Measurements from ENCODE around the gene KMT5C. TPM values are rescaled to one million over a fixed set of nuclear protein-coding genes. Genes with fewer than 3 reads are reported as not detected.
A peak's percentile ranks its signal among the peaks of the same experiment; 100 is the strongest.

KMT5C gene
- total and polyA plus RNA-seq, 10 of the 15 experiments (the other 5 are each of a cell fraction or from before 2014, with no cell fraction given): 0.20 to 15.8 (median 4.3) TPM; not detected in 1

DNA sequence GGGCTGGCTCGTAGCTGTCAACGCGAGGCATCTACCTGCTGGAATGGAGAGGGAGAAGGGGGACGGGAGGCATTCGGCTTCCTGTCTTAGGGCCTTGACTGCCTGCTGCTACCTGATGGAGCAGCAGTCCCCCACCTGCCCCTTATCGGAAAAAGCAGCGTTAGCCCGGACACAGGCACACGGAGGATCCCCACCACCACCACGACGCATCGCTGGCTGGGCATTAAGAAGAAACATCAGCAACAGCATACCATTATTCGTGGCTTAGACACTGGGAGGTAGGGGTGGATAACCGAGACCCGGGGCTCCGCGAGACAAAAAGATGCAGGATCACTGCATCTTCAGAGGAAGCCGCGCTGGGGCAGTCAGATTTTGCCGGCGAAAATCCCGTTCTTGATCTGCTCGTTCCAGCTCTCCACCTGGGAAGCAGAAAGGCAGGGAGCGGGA is 13.7 kb downstream of the KMT5C start:
- Histone ChIP-seq H3K4me1 (ENCODE audit: control insufficient read depth, insufficient read depth, low read length) (no peaks in the 10 kb centered on the region; the same call in 1 of the 2 replicates), H3K9me3 (replicated peaks; ENCODE audit: control insufficient read depth, insufficient read depth, low read length) (no peaks in the 10 kb centered on the region), H3K79me2 (ENCODE audit: control insufficient read depth, insufficient read depth, low read length) (no peaks in the 10 kb centered on the region), H3K4me3 (no peak overlapping the region), H4K20me1 (ENCODE audit: control insufficient read depth, insufficient read depth) (no peaks in the 10 kb centered on the region; the same call in 1 of the 2 replicates), H3K4me2 (ENCODE audit: control insufficient read depth, insufficient read depth) (peak overlapping the region; percentile 68; the same call in 1 of the 2 replicates), H3K36me3 (ENCODE audit: control insufficient read depth in 2 of 2, insufficient read depth in 2 of 2, low read length in 1 of 2) (no peaks in the 10 kb centered on the region), H3K27me3 (replicated peaks in 1 of 2; ENCODE audit: control insufficient read depth in 2 of 2, insufficient read depth in 2 of 2, low read length in 1 of 2) (peaks cover 4 to 13% of the 10 kb centered on the region in 2 experiments; a peak in 3 of 4 replicates), H2AFZ (ENCODE audit: control insufficient read depth, low read depth, low read length) (no peak overlapping the region; the same call in 1 of the 2 replicates), H3K9ac (ENCODE audit: control insufficient read depth, insufficient read depth, low read length) (no peak overlapping the region), H3K27ac (ENCODE audit: control insufficient read depth, insufficient read depth) (no peak overlapping the region)
- no peak for DNase-seq (ENCODE audit: low read depth, low spot score)
- in situ Hi-C loops (cut with MboI) (no loop called here), intact Hi-C loops (cut with micrococcal nuclease; ENCODE audit: unreplicated experiment) (no loop called here)
- no peak for FAIRE-seq
- no peak for ATAC-seq
- ChIA-PET POLR2A (no interaction called here), SMC1A (ENCODE audit: uncharacterized antibody, unreplicated experiment) (no interaction called here), RAD21 (ENCODE audit: unreplicated experiment) (no interaction called here), CTCF (no interaction called here)
- no TSS peak for BruUV-seq (replicated peaks)
- TF ChIP-seq SMARCA5 (IDR thresholded peaks at IDR 0.05) (no peak), JUNB (IDR thresholded peaks at IDR 0.05) (no peak), ZNF217 (IDR thresholded peaks at IDR 0.05) (no peak), STAT1 (conservative IDR thresholded peaks at IDR 0.05) (no peak), MYB (IDR thresholded peaks at IDR 0.05; ENCODE audit: borderline replicate concordance, low read depth, low read length) (no peak), IRF4 (IDR thresholded peaks at IDR 0.05; ENCODE audit: low read depth, low read length) (no peak), FOXM1 (IDR thresholded peaks at IDR 0.05; ENCODE audit: low read depth, low read length) (no peak), TCF12 (IDR thresholded peaks at IDR 0.05; ENCODE audit: low read depth, low read length) (no peak), NBN (IDR thresholded peaks at IDR 0.05) (no peak)
- 7% methylated on average over 23 of the region's 24 CpGs for WGBS (ENCODE audit: insufficient coverage, insufficient replicate concordance, low lambda C conversion rate, missing lambda C conversion rate)
